HepG2 (cell line): ENCODE data around the gene COPZ1. TPM values are rescaled to one million over a fixed set of nuclear protein-coding genes. Genes with fewer than 3 reads are reported as not detected.
A peak's percentile ranks its signal among the peaks of the same experiment; 100 is the strongest.

Experiments
- HOXA5 ChIP-seq: sonication (generic); formaldehyde crosslinking; IDR thresholded peaks from 2 replicates; pipeline ENCODE4 v1.4.0; 2020; ENCODE audit warnings: missing genetic modification reagents
- NFATC3 ChIP-seq: sonication (generic); formaldehyde crosslinking; IDR thresholded peaks from 2 replicates; pipeline ENCODE4 v1.5.1; 2020; ENCODE audit warnings: mild to moderate bottlenecking, missing genetic modification reagents
- RAD51 ChIP-seq: fragments of 450-650 bp; IDR thresholded peaks from 2 replicates; pipeline ENCODE4 v1.6.1; 2016; ENCODE audit warnings: borderline replicate concordance
- TP53 ChIP-seq: sonication (generic); formaldehyde crosslinking; conservative IDR thresholded peaks from 2 replicates; pipeline ENCODE4 v1.4.0; 2020; ENCODE audit warnings: missing genetic modification reagents
- ZMYM2 ChIP-seq: sonication (generic); formaldehyde crosslinking; IDR thresholded peaks from 2 replicates; pipeline ENCODE4 v1.8.0; 2022; ENCODE audit warnings: mild to moderate bottlenecking, missing genetic modification reagents
- ZNF121 ChIP-seq: sonication (generic); formaldehyde crosslinking; IDR thresholded peaks from 2 replicates; pipeline ENCODE4 v1.5.0; 2020; ENCODE audit warnings: mild to moderate bottlenecking, missing genetic modification reagents
- ZNF431 ChIP-seq: sonication (generic); formaldehyde crosslinking; IDR thresholded peaks from 2 replicates; pipeline ENCODE4 v1.9.0; 2022; ENCODE audit warnings: missing genetic modification reagents, low read depth, mild to moderate bottlenecking, borderline replicate concordance
- ZNF570 ChIP-seq: sonication (generic); formaldehyde crosslinking; IDR thresholded peaks from 2 replicates; pipeline ENCODE4 v1.4.0; 2020; ENCODE audit warnings: mild to moderate bottlenecking, missing genetic modification reagents, borderline replicate concordance
- ZNF878 ChIP-seq: sonication (generic); formaldehyde crosslinking; IDR thresholded peaks from 2 replicates; pipeline ENCODE4 v1.8.1; 2023; ENCODE audit warnings: mild to moderate bottlenecking, missing genetic modification reagents, moderate library complexity
- ZNF879 ChIP-seq: sonication (generic); formaldehyde crosslinking; IDR thresholded peaks from 2 replicates; pipeline ENCODE4 v1.8.1; 2023; ENCODE audit warnings: missing genetic modification reagents
- polyA plus RNA-seq, 8 experiments: library from polyadenylated mRNA; depleted of rRNA in 3 of 8; stranded (reverse) in 7 of 8; unstranded in 1 of 8; fragments of >200 nt; fragmentation: Illumina TruSeq in 4 of 8; extraction: Trizol in 4 of 8; gene quantifications; 2 replicates each; pipeline versions ENCODE4 v1.2.1 to v1.2.3, GENCODE V29; 2011 to 2016; ENCODE audit warnings: low read depth in 4 of 8, missing spikeins in 1 of 8, mixed read lengths in 1 of 8; ENCODE audit not compliant: insufficient read depth in 1 of 8
- total RNA-seq, 5 experiments: library from RNA; depleted of rRNA; stranded (reverse); fragments of >200 nt; fragmentation: Illumina TruSeq; extraction: Trizol; gene quantifications; 2 replicates each; pipeline ENCODE4 v1.2.3, GENCODE V29; 2016; ENCODE audit warnings: low read depth in 1 of 5
- TF ChIP-seq, protein P1 (sequence below): sonication (generic); formaldehyde crosslinking; IDR thresholded peaks from 2 replicates; pipeline ENCODE4 v1.9.0; 2021; ENCODE audit warnings: mild to moderate bottlenecking, missing genetic modification reagents
- TF ChIP-seq, protein P2 (sequence below): IDR thresholded peaks from 2 replicates; pipeline ENCODE4 v1.6.1; 2016; ENCODE audit warnings: missing compliant biosample characterization, missing genetic modification reagents, borderline replicate concordance
- TF ChIP-seq, protein P3 (sequence below): conservative IDR thresholded peaks from 2 replicates; pipeline ENCODE4 v1.6.1; 2018; ENCODE audit warnings: missing genetic modification reagents
- TF ChIP-seq, protein P4 (sequence below): sonication (generic); formaldehyde crosslinking; conservative IDR thresholded peaks from 2 replicates; pipeline ENCODE4 v1.8.0; 2022; ENCODE audit warnings: mild to moderate bottlenecking, moderate library complexity, missing genetic modification reagents
- TF ChIP-seq, protein P5 (sequence below): sonication (generic); formaldehyde crosslinking; IDR thresholded peaks from 2 replicates; pipeline ENCODE4 v1.4.0; 2020; ENCODE audit warnings: low read depth, mild to moderate bottlenecking, missing genetic modification reagents

The COPZ1 gene
- total and polyA plus RNA-seq, 2 of the 13 experiments (the other 11 are each of a cell fraction or from before 2014, with no cell fraction given) = 125 to 184 TPM

DNA sequence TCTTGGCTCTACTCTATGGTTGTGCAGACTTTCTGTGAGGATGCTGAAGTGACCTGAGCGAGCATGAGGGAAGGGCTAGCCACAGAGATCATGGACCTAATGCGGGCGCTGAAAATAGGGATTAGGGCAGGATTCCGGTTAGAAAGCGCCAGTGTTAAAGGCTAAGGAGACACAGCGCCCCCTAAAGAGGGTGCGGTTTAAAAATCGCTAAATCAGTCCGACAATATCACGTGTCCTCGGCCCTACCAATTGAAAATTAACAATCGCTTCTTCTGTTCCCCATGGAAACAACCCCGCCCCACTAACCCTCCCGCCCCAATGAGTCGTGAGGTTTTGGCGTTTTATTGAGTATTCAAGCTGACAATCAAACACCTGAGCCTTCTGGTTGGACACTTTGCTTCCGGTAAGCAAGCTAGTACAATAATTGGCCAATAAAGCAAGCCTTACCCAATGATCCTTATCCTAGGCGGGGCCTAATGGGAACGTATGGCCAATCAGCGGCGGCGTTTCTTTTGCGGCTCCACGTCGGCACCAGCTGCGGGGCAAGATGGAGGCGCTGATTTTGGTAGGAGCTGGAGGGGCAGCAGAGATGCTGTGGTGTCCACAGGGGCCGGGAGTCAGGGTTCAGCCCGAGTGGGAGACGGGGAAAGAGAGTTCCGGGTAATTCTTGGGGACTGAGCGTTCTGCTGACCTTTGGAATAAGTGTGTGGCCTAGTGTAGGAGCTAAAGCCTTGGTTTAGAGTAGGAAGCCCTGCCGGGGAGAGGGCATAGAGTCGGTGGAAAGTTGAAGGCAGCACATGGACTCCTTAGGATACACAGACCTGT is at the start of gene COPZ1 (continued):
- TF ChIP-seq, protein P1, sequence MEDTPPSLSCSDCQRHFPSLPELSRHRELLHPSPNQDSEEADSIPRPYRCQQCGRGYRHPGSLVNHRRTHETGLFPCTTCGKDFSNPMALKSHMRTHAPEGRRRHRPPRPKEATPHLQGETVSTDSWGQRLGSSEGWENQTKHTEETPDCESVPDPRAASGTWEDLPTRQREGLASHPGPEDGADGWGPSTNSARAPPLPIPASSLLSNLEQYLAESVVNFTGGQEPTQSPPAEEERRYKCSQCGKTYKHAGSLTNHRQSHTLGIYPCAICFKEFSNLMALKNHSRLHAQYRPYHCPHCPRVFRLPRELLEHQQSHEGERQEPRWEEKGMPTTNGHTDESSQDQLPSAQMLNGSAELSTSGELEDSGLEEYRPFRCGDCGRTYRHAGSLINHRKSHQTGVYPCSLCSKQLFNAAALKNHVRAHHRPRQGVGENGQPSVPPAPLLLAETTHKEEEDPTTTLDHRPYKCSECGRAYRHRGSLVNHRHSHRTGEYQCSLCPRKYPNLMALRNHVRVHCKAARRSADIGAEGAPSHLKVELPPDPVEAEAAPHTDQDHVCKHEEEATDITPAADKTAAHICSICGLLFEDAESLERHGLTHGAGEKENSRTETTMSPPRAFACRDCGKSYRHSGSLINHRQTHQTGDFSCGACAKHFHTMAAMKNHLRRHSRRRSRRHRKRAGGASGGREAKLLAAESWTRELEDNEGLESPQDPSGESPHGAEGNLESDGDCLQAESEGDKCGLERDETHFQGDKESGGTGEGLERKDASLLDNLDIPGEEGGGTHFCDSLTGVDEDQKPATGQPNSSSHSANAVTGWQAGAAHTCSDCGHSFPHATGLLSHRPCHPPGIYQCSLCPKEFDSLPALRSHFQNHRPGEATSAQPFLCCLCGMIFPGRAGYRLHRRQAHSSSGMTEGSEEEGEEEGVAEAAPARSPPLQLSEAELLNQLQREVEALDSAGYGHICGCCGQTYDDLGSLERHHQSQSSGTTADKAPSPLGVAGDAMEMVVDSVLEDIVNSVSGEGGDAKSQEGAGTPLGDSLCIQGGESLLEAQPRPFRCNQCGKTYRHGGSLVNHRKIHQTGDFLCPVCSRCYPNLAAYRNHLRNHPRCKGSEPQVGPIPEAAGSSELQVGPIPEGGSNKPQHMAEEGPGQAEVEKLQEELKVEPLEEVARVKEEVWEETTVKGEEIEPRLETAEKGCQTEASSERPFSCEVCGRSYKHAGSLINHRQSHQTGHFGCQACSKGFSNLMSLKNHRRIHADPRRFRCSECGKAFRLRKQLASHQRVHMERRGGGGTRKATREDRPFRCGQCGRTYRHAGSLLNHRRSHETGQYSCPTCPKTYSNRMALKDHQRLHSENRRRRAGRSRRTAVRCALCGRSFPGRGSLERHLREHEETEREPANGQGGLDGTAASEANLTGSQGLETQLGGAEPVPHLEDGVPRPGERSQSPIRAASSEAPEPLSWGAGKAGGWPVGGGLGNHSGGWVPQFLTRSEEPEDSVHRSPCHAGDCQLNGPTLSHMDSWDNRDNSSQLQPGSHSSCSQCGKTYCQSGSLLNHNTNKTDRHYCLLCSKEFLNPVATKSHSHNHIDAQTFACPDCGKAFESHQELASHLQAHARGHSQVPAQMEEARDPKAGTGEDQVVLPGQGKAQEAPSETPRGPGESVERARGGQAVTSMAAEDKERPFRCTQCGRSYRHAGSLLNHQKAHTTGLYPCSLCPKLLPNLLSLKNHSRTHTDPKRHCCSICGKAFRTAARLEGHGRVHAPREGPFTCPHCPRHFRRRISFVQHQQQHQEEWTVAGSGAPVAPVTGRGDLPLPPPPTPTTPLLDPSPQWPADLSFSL (CRISPR knock-in tag) = no peak
- TF ChIP-seq ZNF431 (CRISPR knock-in tag) = no peak
- TF ChIP-seq RAD51 = peak; percentile 72; the same call in 1 of the 2 replicates
- TF ChIP-seq, protein P2, sequence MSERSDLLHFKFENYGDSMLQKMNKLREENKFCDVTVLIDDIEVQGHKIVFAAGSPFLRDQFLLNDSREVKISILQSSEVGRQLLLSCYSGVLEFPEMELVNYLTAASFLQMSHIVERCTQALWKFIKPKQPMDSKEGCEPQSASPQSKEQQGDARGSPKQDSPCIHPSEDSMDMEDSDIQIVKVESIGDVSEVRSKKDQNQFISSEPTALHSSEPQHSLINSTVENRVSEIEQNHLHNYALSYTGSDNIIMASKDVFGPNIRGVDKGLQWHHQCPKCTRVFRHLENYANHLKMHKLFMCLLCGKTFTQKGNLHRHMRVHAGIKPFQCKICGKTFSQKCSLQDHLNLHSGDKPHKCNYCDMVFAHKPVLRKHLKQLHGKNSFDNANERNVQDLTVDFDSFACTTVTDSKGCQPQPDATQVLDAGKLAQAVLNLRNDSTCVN (CRISPR knock-in tag) = no peak; the same call in 1 of the 2 replicates
- TF ChIP-seq TP53 (CRISPR knock-in tag) = no peak
- TF ChIP-seq, protein P3, sequence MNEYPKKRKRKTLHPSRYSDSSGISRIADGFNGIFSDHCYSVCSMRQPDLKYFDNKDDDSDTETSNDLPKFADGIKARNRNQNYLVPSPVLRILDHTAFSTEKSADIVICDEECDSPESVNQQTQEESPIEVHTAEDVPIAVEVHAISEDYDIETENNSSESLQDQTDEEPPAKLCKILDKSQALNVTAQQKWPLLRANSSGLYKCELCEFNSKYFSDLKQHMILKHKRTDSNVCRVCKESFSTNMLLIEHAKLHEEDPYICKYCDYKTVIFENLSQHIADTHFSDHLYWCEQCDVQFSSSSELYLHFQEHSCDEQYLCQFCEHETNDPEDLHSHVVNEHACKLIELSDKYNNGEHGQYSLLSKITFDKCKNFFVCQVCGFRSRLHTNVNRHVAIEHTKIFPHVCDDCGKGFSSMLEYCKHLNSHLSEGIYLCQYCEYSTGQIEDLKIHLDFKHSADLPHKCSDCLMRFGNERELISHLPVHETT (CRISPR knock-in tag) = no peak
- TF ChIP-seq NFATC3 = no peak
- TF ChIP-seq ZNF570 = no peak
- TF ChIP-seq, protein P4, sequence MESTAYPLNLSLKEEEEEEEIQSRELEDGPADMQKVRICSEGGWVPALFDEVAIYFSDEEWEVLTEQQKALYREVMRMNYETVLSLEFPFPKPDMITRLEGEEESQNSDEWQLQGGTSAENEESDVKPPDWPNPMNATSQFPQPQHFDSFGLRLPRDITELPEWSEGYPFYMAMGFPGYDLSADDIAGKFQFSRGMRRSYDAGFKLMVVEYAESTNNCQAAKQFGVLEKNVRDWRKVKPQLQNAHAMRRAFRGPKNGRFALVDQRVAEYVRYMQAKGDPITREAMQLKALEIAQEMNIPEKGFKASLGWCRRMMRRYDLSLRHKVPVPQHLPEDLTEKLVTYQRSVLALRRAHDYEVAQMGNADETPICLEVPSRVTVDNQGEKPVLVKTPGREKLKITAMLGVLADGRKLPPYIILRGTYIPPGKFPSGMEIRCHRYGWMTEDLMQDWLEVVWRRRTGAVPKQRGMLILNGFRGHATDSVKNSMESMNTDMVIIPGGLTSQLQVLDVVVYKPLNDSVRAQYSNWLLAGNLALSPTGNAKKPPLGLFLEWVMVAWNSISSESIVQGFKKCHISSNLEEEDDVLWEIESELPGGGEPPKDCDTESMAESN (CRISPR knock-in tag) = no peak
- no peak for TF ChIP-seq ZNF879 (CRISPR knock-in tag)
- no peak for TF ChIP-seq ZNF121
- TF ChIP-seq, protein P5, sequence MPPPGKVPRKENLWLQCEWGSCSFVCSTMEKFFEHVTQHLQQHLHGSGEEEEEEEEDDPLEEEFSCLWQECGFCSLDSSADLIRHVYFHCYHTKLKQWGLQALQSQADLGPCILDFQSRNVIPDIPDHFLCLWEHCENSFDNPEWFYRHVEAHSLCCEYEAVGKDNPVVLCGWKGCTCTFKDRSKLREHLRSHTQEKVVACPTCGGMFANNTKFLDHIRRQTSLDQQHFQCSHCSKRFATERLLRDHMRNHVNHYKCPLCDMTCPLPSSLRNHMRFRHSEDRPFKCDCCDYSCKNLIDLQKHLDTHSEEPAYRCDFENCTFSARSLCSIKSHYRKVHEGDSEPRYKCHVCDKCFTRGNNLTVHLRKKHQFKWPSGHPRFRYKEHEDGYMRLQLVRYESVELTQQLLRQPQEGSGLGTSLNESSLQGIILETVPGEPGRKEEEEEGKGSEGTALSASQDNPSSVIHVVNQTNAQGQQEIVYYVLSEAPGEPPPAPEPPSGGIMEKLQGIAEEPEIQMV (CRISPR knock-in tag) = no peak
- TF ChIP-seq HOXA5 (CRISPR knock-in tag) = 0 out of 2 replicates have a peak, but pooled peaks have one; percentile 3
- no peak for TF ChIP-seq ZNF878 (CRISPR knock-in tag)
- TF ChIP-seq ZMYM2 = no peak
